GM21515 (cell line): ENCODE results near the gene NHLRC1.

Source experiments
- ATAC-seq: cut with Tn5 transposase; IDR thresholded peaks from one replicate; pipeline ENCODE4 v1.9.1; 2021; ENCODE audit not compliant: unreplicated experiment

NHLRC1 gene

GRCh38 chr6:18139935-18140621 is 17.6 kb upstream of the NHLRC1 start:
- ATAC-seq, result no peak

DNA sequence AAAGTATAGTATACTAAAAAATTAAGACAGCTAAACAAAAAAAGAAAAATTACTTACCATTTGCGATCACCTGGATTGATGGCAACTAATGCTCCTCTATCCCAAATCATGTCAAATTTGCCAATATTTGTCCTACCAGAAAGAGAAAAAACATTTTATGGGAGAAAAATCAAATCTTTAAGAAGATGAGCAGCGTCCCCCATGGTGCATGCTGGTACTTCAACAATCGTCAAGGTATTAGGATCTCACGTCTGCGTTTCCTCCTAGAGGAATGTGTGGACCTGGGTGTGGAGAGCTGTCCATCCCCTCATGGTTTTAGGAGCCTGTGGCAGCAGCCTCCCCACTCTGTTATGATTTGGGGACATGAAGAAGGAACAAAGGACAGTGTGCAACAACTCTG is 16.4 kb upstream of the NHLRC1 start:
- no peak for ATAC-seq

DNA sequence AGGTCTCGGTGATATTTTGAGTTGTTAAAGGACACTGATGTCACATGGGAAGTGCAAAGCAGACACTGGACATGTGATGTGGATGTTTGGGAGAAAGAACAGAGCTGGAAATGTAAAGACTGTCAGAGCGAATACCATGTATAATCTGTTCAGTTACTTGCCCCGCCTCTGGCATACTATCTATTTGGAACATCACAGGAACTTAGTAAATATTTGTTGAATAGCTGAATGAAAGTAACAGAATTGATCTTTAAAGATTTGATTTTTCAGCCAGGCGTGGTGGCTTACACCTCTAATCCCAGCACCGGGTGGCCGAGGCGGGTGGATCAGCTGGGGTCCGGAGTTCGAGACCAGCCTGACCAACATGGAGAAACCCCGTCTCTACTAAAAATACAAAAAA is 13.8 kb upstream of the NHLRC1 start:
- ATAC-seq, result no peak

DNA sequence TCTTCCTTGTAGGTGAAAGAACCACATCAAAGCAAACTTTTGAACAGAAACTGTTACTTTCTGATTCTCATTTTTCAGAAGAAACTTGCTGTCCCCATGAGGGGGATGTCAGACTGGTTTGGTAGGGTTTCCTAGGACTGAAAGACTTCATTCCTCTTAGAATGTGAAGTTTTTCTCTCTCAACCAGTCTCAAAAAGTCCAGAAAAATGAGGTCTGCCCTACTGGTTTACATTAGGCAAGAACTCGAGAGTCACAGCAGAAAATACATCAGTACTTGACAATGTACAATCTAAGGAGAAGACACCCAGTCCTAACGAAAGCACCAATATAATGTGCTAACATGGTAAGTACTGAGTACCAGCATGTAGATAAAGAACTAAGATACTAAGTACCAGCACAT is 12.7 kb upstream of the NHLRC1 start:
- no peak for ATAC-seq

DNA sequence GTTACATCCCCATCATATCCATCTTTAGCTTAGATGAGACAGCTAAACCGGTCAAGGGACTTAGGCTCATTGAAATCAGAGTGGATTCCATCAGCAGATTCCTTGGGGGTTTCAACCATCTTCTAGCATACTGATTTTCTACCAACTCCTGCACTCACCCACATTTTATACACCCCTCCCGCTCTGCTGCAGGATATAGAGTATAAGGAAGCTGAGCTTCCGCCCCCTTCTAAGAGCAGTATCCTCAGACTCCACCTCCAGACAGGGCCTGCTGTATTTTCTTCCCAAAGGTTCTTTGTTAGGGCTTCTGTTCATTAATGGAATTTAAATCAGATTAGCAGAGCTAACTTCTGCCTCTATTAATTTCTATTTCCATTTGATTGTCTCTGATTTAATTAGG is 9.9 kb upstream of the NHLRC1 start:
- ATAC-seq, result no peak

DNA sequence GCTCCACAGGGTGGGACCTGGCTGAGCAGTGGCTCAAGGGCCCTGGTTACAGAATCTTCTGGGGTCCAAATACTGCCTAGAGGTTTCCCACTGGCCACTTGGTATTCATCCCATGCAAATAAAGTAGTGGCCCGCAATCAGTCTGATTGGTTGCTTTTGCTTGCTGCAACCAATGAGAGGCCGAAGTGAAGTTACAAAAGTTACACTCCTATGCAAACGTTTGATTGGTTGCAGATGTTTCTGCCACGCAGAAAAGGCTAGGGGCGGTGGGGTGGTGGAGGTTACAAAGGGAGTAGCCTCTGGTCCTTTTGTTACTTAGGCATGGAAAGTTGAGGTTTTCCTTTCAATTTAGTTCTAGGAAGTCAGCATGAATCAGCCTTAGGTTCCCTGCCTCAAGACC is 3.6 kb upstream of the NHLRC1 start:
- no peak for ATAC-seq

- ATAC-seq, result no peak
Observed at GRCh38 chr6:18121580-18122127, 823 bp downstream of the NHLRC1 start.

DNA sequence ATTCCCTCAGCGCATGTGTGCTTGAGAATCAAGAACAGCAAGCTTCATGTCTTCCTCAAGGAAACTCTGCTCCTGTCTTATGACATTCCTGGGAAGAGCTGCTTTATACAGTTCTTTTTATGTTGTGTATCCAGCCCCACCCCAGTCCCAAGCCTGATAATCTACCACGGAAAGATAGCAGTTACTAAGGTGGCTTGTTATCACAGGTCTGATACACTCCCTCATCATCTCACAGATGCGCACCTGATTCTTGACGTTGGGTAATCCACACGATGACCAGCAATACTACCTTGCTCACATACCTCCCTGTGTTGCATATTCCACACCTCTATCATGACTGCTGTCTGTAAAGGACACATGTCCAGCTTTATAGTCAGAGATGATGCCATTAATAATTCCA is 3.2 kb downstream of the NHLRC1 start:
- no peak for ATAC-seq

- ATAC-seq, result no peak
Observed at GRCh38 chr6:18118330-18118729, 4.1 kb downstream of the NHLRC1 start.

DNA sequence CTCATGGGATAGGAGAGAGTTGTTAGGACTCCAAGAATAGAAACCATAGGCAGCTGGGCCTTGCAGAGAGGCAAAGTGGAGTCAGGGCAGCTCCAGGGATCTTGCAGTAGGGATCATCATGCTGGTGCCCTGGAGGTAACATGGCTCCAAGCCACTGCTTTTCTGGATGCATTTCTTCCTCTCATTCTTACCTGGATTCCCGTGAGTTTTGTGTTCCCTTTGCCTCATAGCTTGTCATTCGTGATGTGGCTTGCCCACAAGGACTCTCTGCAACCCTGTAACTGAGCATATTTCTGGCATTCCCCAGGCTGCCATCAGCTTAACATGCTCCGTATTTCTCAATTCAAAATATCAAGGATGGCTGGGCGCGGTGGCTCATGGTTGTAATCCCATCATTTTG is 5.3 kb downstream of the NHLRC1 start:
- ATAC-seq, result no peak

DNA sequence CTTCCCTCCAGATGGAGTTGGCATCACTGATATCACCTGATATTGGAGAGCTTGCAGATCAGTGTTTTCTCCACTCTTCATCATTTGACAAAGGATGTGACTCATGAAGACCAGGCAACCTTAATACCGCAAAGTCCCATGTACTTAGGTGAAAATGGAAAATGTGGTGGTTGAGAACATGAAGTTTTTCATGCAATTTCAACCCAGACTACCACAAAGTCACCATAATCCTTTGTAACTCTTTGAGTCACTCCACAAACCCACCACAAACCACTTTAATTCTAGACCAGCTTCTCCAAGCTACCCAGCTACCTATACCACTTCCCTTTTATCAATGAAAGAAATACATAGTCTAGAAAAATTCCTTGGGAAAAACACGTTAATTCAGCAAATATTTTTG is 7.1 kb downstream of the NHLRC1 start:
- ATAC-seq, result no peak

- no peak for ATAC-seq
Observed at GRCh38 chr6:18110162-18110561, 12.3 kb downstream of the NHLRC1 start.

DNA sequence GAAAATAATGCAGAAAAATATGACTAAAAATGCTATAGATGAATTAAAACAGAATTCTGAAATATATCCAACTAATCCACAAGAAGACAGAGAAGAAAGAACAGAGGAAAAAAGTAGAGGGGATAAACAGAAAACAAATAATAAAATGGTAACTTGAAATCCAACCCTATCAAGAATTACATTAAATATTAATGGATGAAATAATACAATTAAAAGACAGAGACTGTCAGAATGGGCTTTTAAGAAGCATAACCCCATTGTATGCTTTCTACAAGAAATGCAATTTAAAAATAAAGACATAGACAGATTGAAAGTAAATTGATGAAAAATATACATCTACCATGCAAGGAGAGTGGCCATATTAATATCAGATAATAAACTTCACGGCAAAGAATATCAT is 15.4 kb downstream of the NHLRC1 start:
- ATAC-seq, result no peak

DNA sequence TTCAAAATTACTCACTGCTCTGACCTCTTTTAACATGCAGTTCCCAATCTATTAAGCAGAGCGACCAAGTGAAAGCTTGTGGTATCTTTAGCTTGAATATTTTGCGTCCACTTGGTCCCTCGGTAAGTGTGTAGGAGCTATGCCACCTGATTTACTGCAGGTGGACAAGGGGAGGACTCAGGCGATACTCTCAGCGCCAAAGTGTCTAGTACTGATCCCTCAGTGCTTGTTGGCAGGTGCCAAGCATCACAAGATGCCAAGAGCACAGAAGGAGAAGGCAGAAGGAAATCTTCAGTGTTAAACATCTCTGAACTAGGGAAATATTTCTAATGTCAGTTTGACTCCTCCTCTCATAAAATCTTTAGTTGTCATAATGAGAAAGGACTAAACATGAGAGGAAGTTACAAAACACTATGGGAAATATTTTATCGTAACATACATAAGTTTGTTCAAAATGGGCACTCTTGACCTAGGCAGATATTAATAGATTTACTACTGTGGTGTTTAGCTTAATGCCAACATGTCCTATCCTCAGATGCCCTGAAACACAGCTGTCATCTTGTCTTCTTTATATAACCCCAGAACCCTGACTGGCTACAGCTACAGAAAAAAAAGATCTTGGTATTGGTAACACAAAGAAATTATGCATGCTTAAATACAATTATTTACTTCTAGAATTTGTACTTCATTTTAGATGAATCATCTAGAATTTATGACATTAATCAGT is 19.5 kb downstream of the NHLRC1 start:
- no peak for ATAC-seq

- no peak for ATAC-seq
Observed at GRCh38 chr6:18101873-18102272, 20.6 kb downstream of the NHLRC1 start.

DNA sequence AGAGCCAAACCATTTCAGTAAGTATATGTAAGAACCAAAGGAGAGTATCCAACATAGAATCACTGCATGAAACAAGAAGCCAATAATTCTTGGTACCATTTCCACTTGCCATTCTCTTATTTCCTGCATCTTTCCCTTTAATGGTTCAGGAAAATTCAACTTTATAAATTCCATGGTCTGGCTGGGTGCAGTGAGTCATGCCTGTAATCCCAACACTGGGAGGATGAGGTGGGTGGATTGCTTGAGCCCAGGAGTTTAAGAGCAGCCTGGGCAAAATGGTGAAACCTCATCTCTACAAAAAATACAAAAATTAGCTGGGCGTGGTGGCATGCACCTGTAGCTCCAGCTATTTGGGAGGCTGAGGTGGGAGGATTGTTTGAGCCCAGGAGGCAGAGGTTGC is 21.2 kb downstream of the NHLRC1 start:
- no peak for ATAC-seq

DNA sequence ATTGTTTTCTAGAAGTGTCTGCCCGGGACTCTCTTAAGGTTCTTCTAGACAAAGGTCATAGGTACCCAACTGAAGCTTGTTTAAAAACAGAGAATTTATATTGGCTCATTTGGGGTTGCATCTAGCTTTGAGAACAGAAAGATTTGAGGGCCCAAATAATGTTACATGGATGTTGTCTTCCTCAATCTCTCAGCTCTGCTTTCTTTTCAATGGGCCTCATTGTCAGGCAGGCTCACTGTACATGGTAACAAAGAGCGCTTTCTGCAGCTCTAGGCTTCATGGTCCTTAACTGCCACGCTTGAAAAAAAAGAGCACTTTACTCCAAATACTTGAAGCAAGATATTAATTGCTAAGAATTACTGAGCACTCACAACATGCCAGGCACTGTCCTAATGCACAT is 22.2 kb downstream of the NHLRC1 start:
- ATAC-seq, result no peak

GRCh38 chr6:18099511-18099910 is 23.0 kb downstream of the NHLRC1 start:
- ATAC-seq, result no peak

DNA sequence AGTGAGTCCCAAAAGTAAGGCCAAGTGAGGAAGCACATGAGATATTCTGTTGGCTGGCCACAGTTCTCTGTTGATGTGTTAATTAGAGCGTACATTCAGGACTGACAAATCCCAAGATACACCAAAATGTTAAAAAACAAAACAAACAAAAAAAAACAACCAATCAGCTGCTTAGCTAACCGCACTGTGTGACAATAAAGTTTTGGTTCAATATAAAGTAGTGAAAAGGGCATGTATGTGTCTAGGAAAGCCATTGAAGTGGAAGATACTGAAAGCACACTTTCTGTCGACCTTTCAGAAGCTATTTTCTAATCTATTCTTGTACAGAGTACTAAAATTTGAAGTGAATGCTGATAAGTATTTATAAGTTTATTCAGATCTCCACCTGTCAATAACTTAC is 26.1 kb downstream of the NHLRC1 start:
- ATAC-seq, result no peak

DNA sequence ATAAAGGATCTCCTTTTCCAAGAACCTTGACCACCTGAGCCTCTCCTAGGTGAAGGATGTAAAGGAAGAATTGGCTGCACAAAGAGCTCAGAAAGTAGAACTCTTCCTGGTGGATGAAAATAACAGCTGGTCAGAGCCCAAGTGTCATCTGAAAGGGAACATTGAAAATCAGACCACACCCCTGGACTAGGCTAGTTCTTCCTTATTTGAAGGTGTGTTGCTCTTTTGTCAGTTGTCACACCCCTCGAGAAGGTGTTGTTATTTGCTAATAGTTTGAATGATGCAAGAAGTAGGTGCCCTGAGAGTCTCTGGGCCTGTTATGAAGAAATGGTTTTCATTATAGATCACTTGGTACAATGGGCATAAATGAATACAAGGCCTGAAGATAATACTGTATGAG is 31.1 kb downstream of the NHLRC1 start:
- no peak for ATAC-seq

- ATAC-seq, result no peak
Observed at GRCh38 chr6:18090349-18090786, 32.1 kb downstream of the NHLRC1 start.
